Cerebellar cortex (tissue), 1 donor: ENCODE measurements around the gene STAB1.

Experiments
- DNase-seq: peaks from one replicate; pipeline ENCODE4 v3.0.0-alpha.2; 2015; ENCODE audit warnings: low spot score

The STAB1 gene

GRCh38 chr3:52494886-52495495 is at the start of gene STAB1:
Gene STAB1, plus strand, starts transcription at chr3:52495338. Its CDS starts 76 bp downstream, at chr3:52495414.
- DNase-seq = no peak

DNA sequence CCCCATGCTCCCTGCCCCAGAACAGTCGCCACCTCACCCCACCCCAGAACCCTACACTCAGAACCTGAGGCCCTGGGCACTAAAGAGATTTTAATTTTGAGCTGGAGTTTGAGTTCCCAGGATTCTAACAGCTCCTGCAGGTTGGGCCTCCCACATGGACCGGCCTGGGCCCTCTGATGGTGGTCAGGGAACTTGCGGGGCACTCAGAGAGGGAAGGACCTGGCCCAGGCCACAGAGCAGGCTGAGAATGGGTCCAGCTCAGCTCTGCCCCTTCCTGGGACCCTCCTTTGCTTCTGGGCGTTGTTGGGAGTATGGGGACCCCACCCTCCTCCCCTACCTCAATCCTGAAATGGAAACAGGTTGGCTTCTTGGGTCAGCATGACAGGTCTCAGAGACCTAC is 49.1 kb upstream of the STAB1 start:
- DNase-seq = no peak

DNA sequence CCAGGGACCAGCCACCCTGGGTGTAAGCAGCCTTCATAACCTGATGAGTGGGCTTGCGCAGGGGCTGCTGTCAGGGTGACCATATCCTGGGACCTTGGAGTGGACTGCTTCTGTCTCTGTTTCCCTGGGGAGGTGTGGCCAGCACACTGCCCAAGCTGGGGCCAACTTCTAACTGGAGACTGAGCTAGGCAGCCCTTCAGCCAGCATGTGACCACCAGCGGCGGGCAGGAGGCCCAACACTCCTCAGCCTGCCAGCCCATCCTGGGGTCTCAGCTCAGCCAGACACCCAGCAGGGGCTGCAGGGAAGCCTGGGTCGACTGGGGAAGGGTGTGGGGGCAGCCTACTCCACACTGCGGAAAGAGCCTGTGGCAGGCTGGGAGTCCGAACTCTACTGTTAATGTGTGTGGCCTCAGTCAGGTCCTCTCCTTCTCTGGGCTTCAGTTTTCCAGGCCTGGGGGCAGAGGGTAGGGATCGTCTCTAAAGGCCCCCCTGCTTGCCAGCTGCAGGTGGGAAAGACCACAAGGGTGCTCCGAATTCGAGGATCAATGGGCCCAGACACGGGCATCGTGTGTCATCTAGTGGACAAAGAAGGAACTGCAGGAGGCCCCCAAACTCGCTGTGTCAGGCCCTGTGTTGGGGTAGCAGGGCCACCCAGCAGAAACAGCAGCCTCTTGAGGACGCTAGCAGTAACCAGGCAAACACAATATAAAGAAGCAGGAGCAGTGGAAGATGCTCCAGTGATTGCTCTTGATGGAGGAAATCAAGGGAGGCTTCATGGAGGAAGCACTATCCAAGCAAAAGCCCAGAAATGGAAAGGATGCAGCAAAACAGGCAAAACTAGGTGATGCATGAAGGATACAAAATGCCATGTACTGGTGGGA is 48.3 kb upstream of the STAB1 start:
- DNase-seq = peak; percentile 80

DNA sequence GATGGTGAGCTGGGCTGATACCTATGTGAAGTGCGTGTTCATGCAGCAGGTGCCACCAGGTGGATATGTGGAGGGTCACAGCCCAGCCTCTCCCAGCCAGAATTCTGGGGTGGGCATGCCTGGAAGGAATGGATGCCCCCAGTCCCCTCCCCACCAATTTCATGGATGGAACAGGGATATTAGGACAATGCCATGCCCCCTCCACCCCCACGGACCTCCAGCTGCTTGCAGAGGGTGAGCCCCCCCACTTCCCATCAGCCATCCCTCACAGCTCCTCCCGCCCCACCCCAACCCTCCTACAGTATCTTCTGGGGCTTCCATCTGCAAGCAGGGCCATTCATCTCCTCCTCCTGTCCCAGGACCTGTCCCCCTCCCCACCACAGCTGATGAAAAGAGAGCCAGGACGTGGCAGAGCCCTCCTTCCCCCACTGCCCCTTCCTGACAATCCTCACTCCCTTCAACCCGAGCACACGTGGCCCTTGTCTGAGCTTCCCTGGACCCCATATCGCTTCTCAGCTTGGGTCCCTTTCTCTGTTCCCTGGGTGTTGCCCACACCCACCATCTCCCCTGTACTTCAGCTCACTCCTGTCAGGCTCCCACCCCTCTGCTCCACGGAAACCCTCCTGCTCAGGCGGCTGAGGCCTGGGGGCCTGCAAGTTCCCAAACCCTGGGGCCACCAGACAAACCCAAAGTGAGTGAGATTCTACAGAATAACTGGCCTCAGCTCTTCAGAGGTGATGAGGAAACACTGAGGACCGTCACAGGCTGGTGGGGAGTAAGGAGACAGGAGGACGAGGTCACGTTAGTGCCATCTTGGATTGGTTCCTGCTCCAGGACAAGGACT is 47.4 kb upstream of the STAB1 start:
- no peak for DNase-seq

DNA sequence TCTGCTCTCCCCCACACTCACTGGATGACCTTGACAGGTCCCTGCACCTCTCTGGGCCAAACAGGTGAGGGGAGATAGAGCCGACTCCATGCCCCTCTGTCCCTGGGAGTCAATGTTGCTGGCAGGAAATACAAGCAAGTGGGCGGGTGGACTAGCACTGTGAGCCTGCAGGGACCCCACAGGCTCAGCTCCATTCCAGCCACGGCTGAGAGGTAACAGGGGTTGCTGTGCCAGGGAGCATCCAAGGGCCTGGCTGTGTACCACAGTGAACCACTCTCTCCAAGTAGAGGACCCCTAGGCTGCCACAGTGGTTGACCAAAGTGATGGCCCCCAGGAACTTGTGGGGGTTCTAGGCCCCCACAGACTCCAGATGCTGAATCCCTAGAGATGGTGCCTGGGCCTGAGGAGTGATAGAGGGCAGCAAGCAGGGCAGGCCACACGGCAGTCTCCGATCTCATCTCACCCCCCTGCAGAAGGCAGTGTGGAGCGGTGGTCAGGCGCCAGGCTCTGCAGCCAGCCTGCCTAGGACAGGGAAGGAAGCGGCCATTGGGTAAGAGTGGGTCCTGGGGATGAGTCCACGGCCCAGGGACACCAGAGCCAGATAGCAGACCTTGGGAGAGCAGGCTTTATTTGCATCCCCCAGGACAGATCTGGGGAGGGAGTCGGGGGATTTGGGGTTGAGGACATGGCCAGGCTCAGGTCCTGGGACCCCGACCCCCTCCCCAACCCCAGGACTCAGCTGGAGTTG is 44.5 kb upstream of the STAB1 start:
- no peak for DNase-seq

DNA sequence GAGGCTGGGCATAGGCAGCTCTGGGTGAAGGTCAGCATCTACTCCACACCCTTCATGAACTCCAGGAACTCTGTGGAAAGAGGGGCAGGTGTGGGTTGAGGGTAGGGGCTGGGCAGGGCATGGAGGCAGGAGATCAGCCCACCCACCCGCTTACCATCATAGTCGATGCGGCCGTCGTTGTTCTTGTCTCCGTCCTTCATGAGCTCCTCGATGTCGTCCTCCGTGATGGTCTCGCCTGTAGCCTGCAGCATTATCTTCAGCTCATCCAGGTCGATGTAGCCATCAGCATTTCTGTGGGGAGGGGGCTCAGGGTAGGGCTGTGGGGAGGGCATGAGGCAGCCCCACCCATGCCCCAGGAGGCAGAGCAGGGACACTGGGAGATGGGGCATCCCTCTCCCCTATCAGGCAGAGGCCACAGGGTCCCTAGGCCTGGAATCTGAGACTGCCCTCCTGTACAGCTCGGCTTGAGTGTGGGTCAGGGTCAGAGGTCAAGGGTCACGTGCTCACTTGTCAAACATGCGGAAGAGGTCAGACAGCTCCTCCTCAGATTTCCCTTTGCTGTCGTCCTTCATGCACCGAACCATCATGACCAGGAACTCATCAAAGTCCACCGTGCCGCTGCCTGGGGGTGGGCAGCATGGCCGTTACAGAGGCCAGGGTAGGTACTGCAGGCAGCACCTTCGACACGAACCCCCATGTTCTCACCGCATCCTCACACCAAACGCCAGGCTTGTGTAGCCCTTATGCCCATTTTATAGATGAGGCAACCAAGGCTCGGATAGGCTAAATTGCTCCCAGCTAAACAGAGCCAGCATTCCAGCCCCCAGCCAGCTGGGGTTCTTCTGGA is 43.7 kb upstream of the STAB1 start:
- no peak for DNase-seq

DNA sequence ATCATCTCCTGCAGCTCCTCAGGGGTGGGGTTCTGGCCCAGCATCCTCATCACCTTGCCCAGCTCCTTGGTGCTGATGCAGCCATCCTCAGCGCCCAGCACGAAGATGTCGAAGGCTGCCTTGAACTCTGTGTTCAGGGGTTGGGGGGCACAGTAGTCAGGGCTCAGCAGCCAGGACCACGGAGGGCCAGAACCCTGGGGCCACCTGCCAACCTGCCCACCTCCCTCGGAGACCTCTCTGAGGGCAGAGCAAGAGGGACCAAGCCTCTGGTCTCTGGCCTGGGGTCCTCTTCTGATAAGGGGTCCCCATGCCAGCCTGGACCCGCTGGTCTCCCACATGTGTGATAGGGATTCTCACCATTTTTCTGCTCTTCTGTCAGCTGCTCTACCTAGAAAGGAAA is 43.0 kb upstream of the STAB1 start:
- no peak for DNase-seq

DNA sequence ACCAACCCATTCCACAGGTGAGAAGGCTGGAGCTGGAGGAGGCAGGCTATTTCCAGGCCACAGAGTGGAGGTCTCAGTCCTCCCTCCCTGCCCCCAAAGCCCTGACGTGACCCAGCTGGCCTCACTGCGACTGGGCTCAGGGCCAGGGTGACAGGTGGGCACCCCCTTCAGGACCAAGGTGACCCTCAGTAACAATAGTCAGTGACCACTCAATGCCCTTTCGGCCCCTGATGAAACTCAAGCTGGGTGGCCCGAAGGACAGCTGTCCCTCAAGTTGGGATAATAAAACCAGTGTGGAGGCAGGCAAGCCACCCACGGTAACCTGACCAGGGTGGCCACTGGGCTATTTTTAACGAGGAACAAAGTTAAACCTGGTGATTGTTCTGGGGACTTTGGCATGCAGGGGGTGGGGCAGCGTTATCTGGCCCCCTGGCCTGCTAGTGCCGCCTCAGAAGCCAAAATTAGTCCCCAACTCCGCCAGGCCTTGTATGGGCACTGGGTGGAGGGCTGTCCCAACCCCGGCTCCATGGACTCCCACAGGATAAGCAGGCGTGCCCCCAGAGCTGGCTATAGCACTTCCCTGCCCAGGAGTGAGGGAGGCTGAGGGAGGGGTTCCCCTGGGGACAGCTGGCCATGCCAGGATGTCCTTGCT is 42.4 kb upstream of the STAB1 start:
- no peak for DNase-seq

GRCh38 chr3:52453496-52454249 is 41.5 kb upstream of the STAB1 start, which contains the start of gene TNNC1:
Gene TNNC1, minus strand, starts transcription at chr3:52454041. Its CDS starts 26 bp downstream, at chr3:52454015.
- peak; percentile 45 for DNase-seq

GRCh38 chr3:52454250-52454937 is 40.7 kb upstream of the STAB1 start:
- peak; percentile 47 for DNase-seq

DNA sequence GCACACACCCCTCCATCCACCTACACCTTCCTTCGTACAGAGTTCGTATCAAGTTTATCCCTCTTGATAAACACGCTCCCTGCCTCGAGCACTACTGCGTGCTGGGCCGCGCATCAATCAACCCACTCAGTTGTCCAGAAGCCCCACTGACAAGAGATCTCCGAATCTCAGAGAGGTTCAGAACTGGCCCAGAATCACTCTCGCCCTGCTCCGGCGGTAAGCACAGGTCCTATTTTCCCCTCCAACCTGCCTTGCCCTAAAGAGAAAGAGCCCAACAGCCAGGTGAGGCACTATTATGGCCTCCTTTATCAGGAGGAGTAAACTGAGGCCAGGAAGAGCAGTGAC is 40.2 kb upstream of the STAB1 start:
- no peak for DNase-seq

DNA sequence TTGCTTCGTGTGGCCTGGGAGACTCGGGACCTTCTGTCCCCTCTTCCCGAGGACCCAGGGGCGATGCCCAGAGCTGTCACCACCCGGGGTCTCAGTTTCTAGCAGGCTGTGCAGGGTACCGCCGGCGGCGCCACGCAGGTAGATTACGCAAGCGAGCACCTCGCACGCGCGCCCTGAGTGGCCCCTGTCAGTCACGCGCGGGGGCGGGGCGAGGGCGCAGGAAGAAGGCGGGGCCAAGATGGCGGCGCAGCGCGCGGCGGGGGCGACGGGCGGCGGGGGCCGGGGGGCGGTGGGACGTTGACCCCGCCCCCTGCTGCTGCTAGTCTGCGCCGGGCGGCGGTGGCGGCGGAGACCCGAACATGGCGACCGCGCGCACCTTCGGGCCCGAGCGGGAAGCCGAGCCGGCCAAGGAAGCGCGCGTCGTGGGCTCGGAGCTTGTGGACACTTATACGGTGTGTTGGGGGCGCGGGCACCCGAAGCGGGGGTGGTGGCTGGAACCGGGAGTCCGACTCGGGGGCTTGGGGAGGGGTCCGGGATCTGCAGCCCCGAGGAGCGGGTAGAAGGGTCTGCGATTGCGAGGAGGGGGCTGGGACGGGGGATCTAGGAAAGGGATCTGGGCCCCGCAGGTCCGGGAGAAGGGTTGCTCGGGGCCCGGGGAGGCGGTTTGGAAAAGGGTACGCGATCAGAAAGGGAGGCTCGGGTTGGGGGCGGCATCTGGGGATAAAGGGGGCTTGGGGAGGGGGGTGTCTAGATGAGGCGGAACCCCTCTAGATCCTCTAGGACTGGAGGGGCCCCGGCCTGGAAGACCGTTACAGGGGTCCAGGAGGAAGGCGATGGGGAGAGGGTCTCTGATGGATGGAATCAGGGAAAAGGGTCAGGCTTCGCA is 39.6 kb upstream of the STAB1 start, which contains the start of gene NISCH:
NISCH (plus strand) TSS at position 322 of the 886 bp plus-strand sequence; CDS start at position 360, 38 bp downstream.
- DNase-seq = peak; percentile 79

GRCh38 chr3:52456169-52456799 is 38.9 kb upstream of the STAB1 start:
- DNase-seq = peak; percentile 43

DNA sequence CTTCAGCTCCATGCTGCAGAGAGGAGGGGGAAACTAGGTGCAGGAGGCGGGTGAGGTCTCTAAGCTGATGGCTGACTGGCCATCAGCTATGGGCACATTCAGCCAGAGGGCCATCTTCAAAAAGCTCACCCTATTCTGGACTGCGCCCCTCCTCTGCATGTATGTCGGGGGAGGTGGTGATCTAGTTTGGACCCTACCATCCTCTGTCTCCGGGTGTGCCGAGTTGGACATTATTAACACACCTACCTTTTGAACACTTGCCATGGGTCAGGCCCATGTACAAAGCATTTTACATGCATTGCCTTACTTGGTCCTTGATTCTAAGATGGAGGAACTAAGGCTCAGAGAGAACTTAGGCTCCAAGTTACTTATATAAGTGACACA is 38.3 kb upstream of the STAB1 start:
- peak; percentile 52 for DNase-seq

GRCh38 chr3:52458031-52458760 is 36.9 kb upstream of the STAB1 start:
- no peak for DNase-seq

- no peak for DNase-seq
Observed at GRCh38 chr3:52458770-52459545, 36.2 kb upstream of the STAB1 start.
